ENCODE data around the gene CLDN9. TPM values are rescaled to one million over a fixed set of nuclear protein-coding genes. Genes with fewer than 3 reads are reported as not detected.

The CLDN9 gene
- polyA plus RNA-seq, 1 donor from 2014 or later: not detected

- Histone ChIP-seq H3K27me3 (ENCODE audit: insufficient read depth, low read depth, low read length) (peaks cover 24% of the 10 kb centered on the region), H4K20me1 (ENCODE audit: insufficient read depth) (no peaks in the 10 kb centered on the region), H3K79me2 (replicated peaks; ENCODE audit: insufficient read depth, low read length) (no peaks in the 10 kb centered on the region), H3K27ac (ENCODE audit: low read length) (no peak overlapping the region), H3K4me2 (ENCODE audit: low read length) (no peak overlapping the region), H3K9me3 (ENCODE audit: low read length) (no peaks in the 10 kb centered on the region), H3F3A (ENCODE audit: insufficient read depth, low read length, poor library complexity, severe bottlenecking) (no peaks in the 10 kb centered on the region), H3K9ac (ENCODE audit: low read length) (no peak overlapping the region), H3K9me2 (ENCODE audit: insufficient read depth, low read length) (no peaks in the 10 kb centered on the region), H3K4me3 (ENCODE audit: low read length) (no peak overlapping the region), H3K36me3 (ENCODE audit: insufficient read depth, low read length) (no peaks in the 10 kb centered on the region), H2AFZ (ENCODE audit: low read depth, low read length) (no peak overlapping the region)
- no peak for TF ChIP-seq EP300 (conservative IDR thresholded peaks at IDR 0.05; ENCODE audit: poor library complexity, severe bottlenecking)
- TF ChIP-seq POLR2AphosphoS5 (IDR thresholded peaks at IDR 0.05): no peak
- no peak for TF ChIP-seq TAF1 (IDR thresholded peaks at IDR 0.05; ENCODE audit: low read depth)
- no peak for TF ChIP-seq SMC3 (conservative IDR thresholded peaks at IDR 0.05; ENCODE audit: poor library complexity)
- no peak for TF ChIP-seq RAD21 (conservative IDR thresholded peaks at IDR 0.05)
- no peak for TF ChIP-seq REST (IDR thresholded peaks at IDR 0.05; ENCODE audit: borderline replicate concordance)
- no peak for TF ChIP-seq CTCF (IDR thresholded peaks at IDR 0.05; ENCODE audit: poor library complexity, severe bottlenecking)
- no peak for TF ChIP-seq EZH2 (IDR thresholded peaks at IDR 0.05; ENCODE audit: borderline replicate concordance, insufficient read depth, low read length, poor library complexity, severe bottlenecking)
- no peak for TF ChIP-seq MXI1 (conservative IDR thresholded peaks at IDR 0.05; ENCODE audit: poor library complexity, severe bottlenecking)
These were observed 16.9 kb downstream of the CLDN9 start for GRCh38 chr16:3029491-3030221.

GRCh38 chr16:3030222-3031212, 17.8 kb downstream of the CLDN9 start:
- no peak overlapping the region for H3K9ac ChIP-seq (ENCODE audit: low read length)
- H2AFZ ChIP-seq (ENCODE audit: low read depth, low read length): no peak overlapping the region
- no peak overlapping the region for H3K4me3 ChIP-seq (ENCODE audit: low read length)
- H4K20me1 ChIP-seq (ENCODE audit: insufficient read depth): no peaks in the 10 kb centered on the region
- no peaks in the 10 kb centered on the region for H3K9me2 ChIP-seq (ENCODE audit: insufficient read depth, low read length)
- no peak overlapping the region for H3K27ac ChIP-seq (ENCODE audit: low read length)
- H3K4me2 ChIP-seq (ENCODE audit: low read length): no peak overlapping the region
- H3K9me3 ChIP-seq (ENCODE audit: low read length): no peaks in the 10 kb centered on the region
- H3K27me3 ChIP-seq (ENCODE audit: insufficient read depth, low read depth, low read length): peaks cover 31% of the 10 kb centered on the region
- H3K79me2 ChIP-seq (replicated peaks; ENCODE audit: insufficient read depth, low read length): no peaks in the 10 kb centered on the region
- no peaks in the 10 kb centered on the region for H3K36me3 ChIP-seq (ENCODE audit: insufficient read depth, low read length)
- TF ChIP-seq RAD21 (conservative IDR thresholded peaks at IDR 0.05): no peak
- TF ChIP-seq CTCF (IDR thresholded peaks at IDR 0.05; ENCODE audit: poor library complexity, severe bottlenecking): no peak
- TF ChIP-seq EZH2 (IDR thresholded peaks at IDR 0.05; ENCODE audit: borderline replicate concordance, insufficient read depth, low read length, poor library complexity, severe bottlenecking): no peak
- TF ChIP-seq REST (IDR thresholded peaks at IDR 0.05; ENCODE audit: borderline replicate concordance): no peak
- no peaks in the 10 kb centered on the region for H3F3A ChIP-seq (ENCODE audit: insufficient read depth, low read length, poor library complexity, severe bottlenecking)

Data from neural cell (in vitro differentiated cells).